Epithelial cell of esophagus (primary cell): ENCODE results near the gene JADE1.

ENCODE experiments used
- DNase-seq: peaks from one replicate; pipeline ENCODE4 v3.0.0; 2010; ENCODE audit warnings: low read depth
- H3K4me3 ChIP-seq: 2 replicates; pipeline ENCODE4 v1.5.1; 2011; ENCODE audit warnings: mild to moderate bottlenecking, low read length, control low read depth
- CTCF ChIP-seq: IDR thresholded peaks from 2 replicates; pipeline ENCODE4 v1.5.1; 2011; ENCODE audit warnings: low read depth, mild to moderate bottlenecking, low read length, control low read depth, inconsistent platforms; ENCODE audit not compliant: insufficient read depth; ENCODE audit errors: missing control alignments

Gene JADE1

GRCh38 chr4:128819082-128819742, 9.7 kb downstream of the JADE1 start:
- no peak overlapping the region for H3K4me3 ChIP-seq
- DNase-seq = no peak
- TF ChIP-seq CTCF = no peak

- no peak for DNase-seq
- H3K4me3 ChIP-seq = no peak overlapping the region
- TF ChIP-seq CTCF = no peak
These were observed 11.2 kb downstream of the JADE1 start for GRCh38 chr4:128820671-128821070.

GRCh38 chr4:128821151-128821550, 11.7 kb downstream of the JADE1 start:
- no peak overlapping the region for H3K4me3 ChIP-seq
- TF ChIP-seq CTCF = no peak
- no peak for DNase-seq

- no peak overlapping the region for H3K4me3 ChIP-seq
- DNase-seq = peak; percentile 84
- TF ChIP-seq CTCF = no peak
These were observed 13.6 kb downstream of the JADE1 start for GRCh38 chr4:128823025-128823661.

- peak; percentile 78 for DNase-seq
- H3K4me3 ChIP-seq = no peak overlapping the region
- no peak for TF ChIP-seq CTCF
These were observed 15.7 kb downstream of the JADE1 start for GRCh38 chr4:128825226-128825625.

GRCh38 chr4:128827296-128827695, 17.8 kb downstream of the JADE1 start:
- no peak overlapping the region for H3K4me3 ChIP-seq
- TF ChIP-seq CTCF = no peak
- DNase-seq = no peak

- DNase-seq = no peak
- TF ChIP-seq CTCF = no peak
These were observed 21.5 kb downstream of the JADE1 start for GRCh38 chr4:128830906-128831503.

More at GRCh38 chr4:128830906-128831503, 21.5 kb downstream of the JADE1 start:
- H3K4me3 ChIP-seq = no peak overlapping the region
